GM19238 (cell line): Measurements from ENCODE around the gene KNOP1.

Experiments used
- DNase-seq: peaks from one replicate; pipeline ENCODE4 v3.0.0; 2011; ENCODE audit warnings: low spot score; ENCODE audit not compliant: insufficient read length

The KNOP1 gene

GRCh38 chr16:19708296-19709205 is 9.5 kb downstream of the KNOP1 start:
- no peak for DNase-seq

GRCh38 chr16:19707569-19708295 is 10.3 kb downstream of the KNOP1 start:
- no peak for DNase-seq

GRCh38 chr16:19706846-19707245 is 11.2 kb downstream of the KNOP1 start:
- no peak for DNase-seq

GRCh38 chr16:19705843-19706242 is 12.2 kb downstream of the KNOP1 start:
- DNase-seq, result no peak

GRCh38 chr16:19705146-19705501 is 12.9 kb downstream of the KNOP1 start:
- no peak for DNase-seq

- DNase-seq, result no peak
Measured at GRCh38 chr16:19704321-19705145, 13.5 kb downstream of the KNOP1 start.

- DNase-seq, result no peak
Measured at GRCh38 chr16:19703172-19703889, 14.7 kb downstream of the KNOP1 start.

- DNase-seq, result no peak
Measured at GRCh38 chr16:19701091-19701490, 16.9 kb downstream of the KNOP1 start.

- no peak for DNase-seq
Measured at GRCh38 chr16:19700319-19700781, 17.7 kb downstream of the KNOP1 start.

GRCh38 chr16:19699472-19699871 is 18.6 kb downstream of the KNOP1 start:
- no peak for DNase-seq

- no peak for DNase-seq
Measured at GRCh38 chr16:19698480-19699465, 19.3 kb downstream of the KNOP1 start.

GRCh38 chr16:19697756-19698318 is 20.2 kb downstream of the KNOP1 start:
- DNase-seq, result no peak

- DNase-seq, result no peak
Measured at GRCh38 chr16:19696961-19697360, 21.1 kb downstream of the KNOP1 start.

- DNase-seq, result no peak
Measured at GRCh38 chr16:19696328-19696727, 21.7 kb downstream of the KNOP1 start.

GRCh38 chr16:19694989-19695388 is 23.0 kb downstream of the KNOP1 start:
- DNase-seq, result no peak

- DNase-seq, result no peak
Measured at GRCh38 chr16:19691161-19691711, 26.8 kb downstream of the KNOP1 start.

- DNase-seq, result no peak
Measured at GRCh38 chr16:19690196-19690595, 27.8 kb downstream of the KNOP1 start.

GRCh38 chr16:19689342-19689741 is 28.7 kb downstream of the KNOP1 start:
- DNase-seq, result no peak

GRCh38 chr16:19688396-19689024 is 29.5 kb downstream of the KNOP1 start:
- DNase-seq, result no peak
